K562 (cell line): ENCODE data around the gene GPR107. TPM values are rescaled to one million over a fixed set of nuclear protein-coding genes. Genes with fewer than 3 reads are reported as not detected.

Experiments used
- polyA plus RNA-seq, 8 experiments: library from polyadenylated mRNA; depleted of rRNA in 4 of 8; stranded (reverse) in 5 of 8; unstranded in 3 of 8; fragments of >200 nt; fragmentation: Nextera tagmentation in 2 of 8; fragmentation: Illumina TruSeq in 1 of 8; extraction: Ambion mirVana in 2 of 8; extraction: Trizol in 1 of 8; gene quantifications; 2 replicates each; pipeline versions ENCODE4 v1.2.1 to v1.2.3, GENCODE V29; 2011 to 2014; ENCODE audit warnings: inconsistent platforms in 1 of 8, missing spikeins in 1 of 8
- small RNA-seq: library from RNA; depleted of rRNA; stranded (forward); fragments of <200 nt; gene quantifications from one replicate; pipeline ENCODE3, GENCODE V24; 2014
- total RNA-seq, 7 experiments: library from RNA; depleted of rRNA in 6 of 7; stranded (reverse); fragments of >200 nt in 6 of 7; fragmentation: Illumina TruSeq in 2 of 7; extraction: Trizol in 2 of 7; gene quantifications; 2 replicates each; pipeline versions ENCODE4 v1.2.1 to v1.2.3, GENCODE V29; 2011 to 2021; ENCODE audit warnings: low replicate concordance in 1 of 7

GPR107 gene
- total and polyA plus RNA-seq, 9 of the 15 experiments (the other 6 are each of a cell fraction or from before 2014, with no cell fraction given) = 3.2 to 34.6 (median 14.4) TPM

Small RNA genes within 50 kb of the gene (small RNA-seq; reads per million reads assigned to genes)
- not detected for gene RF00019

Other genes with a start within 250 kb of the GPR107 start
- gene TOR1A, start 229.8 kb upstream of the GPR107 start, total RNA-seq (2014; rRNA removed) = 44.4 and 46.0 TPM in 2 replicates
- gene TOR1A, start 229.8 kb upstream of the GPR107 start, total RNA-seq (2014; rRNA removed; fragmentation: Illumina TruSeq; extraction: Trizol) = 39.9 and 45.9 TPM in 2 replicates
- gene TOR1A, start 229.8 kb upstream of the GPR107 start, total RNA-seq (2015; rRNA removed; fragmentation: Illumina TruSeq; extraction: Trizol) = 54.3 and 55.5 TPM in 2 replicates
- 49.5 and 51.3 TPM in 2 replicates for gene TOR1A, start 229.8 kb upstream of the GPR107 start, total RNA-seq (2021)
- 74.8 and 85.8 TPM in 2 replicates for gene TOR1A, start 229.8 kb upstream of the GPR107 start, polyA plus RNA-seq (2011; rRNA removed)
- gene TOR1A, start 229.8 kb upstream of the GPR107 start, polyA plus RNA-seq (2014; fragmentation: Illumina TruSeq; extraction: Trizol) = 68.9 and 74.0 TPM in 2 replicates
- 1 to 10 TPM; 4.5 to 9.9 TPM for gene TOR1A, start 229.8 kb upstream of the GPR107 start, polyA plus RNA-seq (2014; fragmentation: Nextera tagmentation; extraction: Ambion mirVana)
- 67.9 and 74.7 TPM in 2 replicates for gene TOR1A, start 229.8 kb upstream of the GPR107 start, polyA plus RNA-seq (2014; rRNA removed)
- gene C9orf78, start 218.6 kb upstream of the GPR107 start, total RNA-seq (2014; rRNA removed) = 196 and 199 TPM in 2 replicates
- gene C9orf78, start 218.6 kb upstream of the GPR107 start, total RNA-seq (2014; rRNA removed; fragmentation: Illumina TruSeq; extraction: Trizol) = 199 and 240 TPM in 2 replicates
- 220 and 223 TPM in 2 replicates for gene C9orf78, start 218.6 kb upstream of the GPR107 start, total RNA-seq (2015; rRNA removed; fragmentation: Illumina TruSeq; extraction: Trizol)
- gene C9orf78, start 218.6 kb upstream of the GPR107 start, total RNA-seq (2021) = 89.0 and 94.6 TPM in 2 replicates
- 109 and 202 TPM in 2 replicates for gene C9orf78, start 218.6 kb upstream of the GPR107 start, polyA plus RNA-seq (2011; rRNA removed)
- 210 and 222 TPM in 2 replicates for gene C9orf78, start 218.6 kb upstream of the GPR107 start, polyA plus RNA-seq (2014; fragmentation: Illumina TruSeq; extraction: Trizol)
- 100 to 1,000 TPM; 132 to 266 TPM for gene C9orf78, start 218.6 kb upstream of the GPR107 start, polyA plus RNA-seq (2014; fragmentation: Nextera tagmentation; extraction: Ambion mirVana)
- gene C9orf78, start 218.6 kb upstream of the GPR107 start, polyA plus RNA-seq (2014; rRNA removed) = 228 and 240 TPM in 2 replicates
- 77.0 and 115 TPM in 2 replicates for gene USP20, start 218.4 kb upstream of the GPR107 start, total RNA-seq (2014; rRNA removed)
- gene USP20, start 218.4 kb upstream of the GPR107 start, total RNA-seq (2014; rRNA removed; fragmentation: Illumina TruSeq; extraction: Trizol) = 20.6 and 22.0 TPM in 2 replicates
- gene USP20, start 218.4 kb upstream of the GPR107 start, total RNA-seq (2015; rRNA removed; fragmentation: Illumina TruSeq; extraction: Trizol) = 41.3 and 44.8 TPM in 2 replicates
- gene USP20, start 218.4 kb upstream of the GPR107 start, total RNA-seq (2021) = 119 and 136 TPM in 2 replicates
- 54.6 and 81.2 TPM in 2 replicates for gene USP20, start 218.4 kb upstream of the GPR107 start, polyA plus RNA-seq (2011; rRNA removed)
- gene USP20, start 218.4 kb upstream of the GPR107 start, polyA plus RNA-seq (2014; fragmentation: Illumina TruSeq; extraction: Trizol) = 49.1 and 76.2 TPM in 2 replicates
- 1 to 10 TPM; 1.9 to 3.2 TPM for gene USP20, start 218.4 kb upstream of the GPR107 start, polyA plus RNA-seq (2014; fragmentation: Nextera tagmentation; extraction: Ambion mirVana)
- gene USP20, start 218.4 kb upstream of the GPR107 start, polyA plus RNA-seq (2014; rRNA removed) = 103 and 104 TPM in 2 replicates
- gene FNBP1, start 10.7 kb upstream of the GPR107 start, total RNA-seq (2014; rRNA removed) = 8.2 and 8.4 TPM in 2 replicates
- 6.9 and 13.2 TPM in 2 replicates for gene FNBP1, start 10.7 kb upstream of the GPR107 start, total RNA-seq (2014; rRNA removed; fragmentation: Illumina TruSeq; extraction: Trizol)
- 13.5 and 14.9 TPM in 2 replicates for gene FNBP1, start 10.7 kb upstream of the GPR107 start, total RNA-seq (2015; rRNA removed; fragmentation: Illumina TruSeq; extraction: Trizol)
- 8.5 and 10.7 TPM in 2 replicates for gene FNBP1, start 10.7 kb upstream of the GPR107 start, total RNA-seq (2021)
- gene FNBP1, start 10.7 kb upstream of the GPR107 start, polyA plus RNA-seq (2011; rRNA removed) = 7.2 and 7.6 TPM in 2 replicates
- 6.1 TPM in 2 replicates for gene FNBP1, start 10.7 kb upstream of the GPR107 start, polyA plus RNA-seq (2014; fragmentation: Illumina TruSeq; extraction: Trizol)
- gene FNBP1, start 10.7 kb upstream of the GPR107 start, polyA plus RNA-seq (2014; fragmentation: Nextera tagmentation; extraction: Ambion mirVana) = 1 to 10 TPM; 1.8 to 2.2 TPM
- 5.4 and 8.0 TPM in 2 replicates for gene FNBP1, start 10.7 kb upstream of the GPR107 start, polyA plus RNA-seq (2014; rRNA removed)
- 9.6 and 11.6 TPM in 2 replicates for gene NCS1, start 118.5 kb downstream of the GPR107 start, total RNA-seq (2014; rRNA removed)
- 7.6 and 8.0 TPM in 2 replicates for gene NCS1, start 118.5 kb downstream of the GPR107 start, total RNA-seq (2014; rRNA removed; fragmentation: Illumina TruSeq; extraction: Trizol)
- gene NCS1, start 118.5 kb downstream of the GPR107 start, total RNA-seq (2015; rRNA removed; fragmentation: Illumina TruSeq; extraction: Trizol) = 6.9 and 7.4 TPM in 2 replicates
- 22.8 and 25.0 TPM in 2 replicates for gene NCS1, start 118.5 kb downstream of the GPR107 start, total RNA-seq (2021)
- 24.0 and 27.0 TPM in 2 replicates for gene NCS1, start 118.5 kb downstream of the GPR107 start, polyA plus RNA-seq (2011; rRNA removed)
- 10.5 and 19.7 TPM in 2 replicates for gene NCS1, start 118.5 kb downstream of the GPR107 start, polyA plus RNA-seq (2014; fragmentation: Illumina TruSeq; extraction: Trizol)
- gene NCS1, start 118.5 kb downstream of the GPR107 start, polyA plus RNA-seq (2014; fragmentation: Nextera tagmentation; extraction: Ambion mirVana) = under 1 TPM; 0.28 to 0.66 TPM
- 11.2 and 13.1 TPM in 2 replicates for gene NCS1, start 118.5 kb downstream of the GPR107 start, polyA plus RNA-seq (2014; rRNA removed)
- gene HMCN2, start 211.9 kb downstream of the GPR107 start, total RNA-seq (2014; rRNA removed) = not detected in 2 replicates
- gene HMCN2, start 211.9 kb downstream of the GPR107 start, total RNA-seq (2014; rRNA removed; fragmentation: Illumina TruSeq; extraction: Trizol) = not detected in 2 replicates
- gene HMCN2, start 211.9 kb downstream of the GPR107 start, total RNA-seq (2015; rRNA removed; fragmentation: Illumina TruSeq; extraction: Trizol) = not detected in 2 replicates
- 0.02 TPM in 1 of 2 replicates, not detected in the other for gene HMCN2, start 211.9 kb downstream of the GPR107 start, total RNA-seq (2021)
- 0.01 TPM in 1 of 2 replicates, not detected in the other for gene HMCN2, start 211.9 kb downstream of the GPR107 start, polyA plus RNA-seq (2011; rRNA removed)
- not detected in 2 replicates for gene HMCN2, start 211.9 kb downstream of the GPR107 start, polyA plus RNA-seq (2014; fragmentation: Illumina TruSeq; extraction: Trizol)
- gene HMCN2, start 211.9 kb downstream of the GPR107 start, polyA plus RNA-seq (2014; fragmentation: Nextera tagmentation; extraction: Ambion mirVana) = not detected
- 0.01 TPM in 1 of 2 replicates, not detected in the other for gene HMCN2, start 211.9 kb downstream of the GPR107 start, polyA plus RNA-seq (2014; rRNA removed)